Left renal pelvis (tissue), 4 donors: ENCODE data around the gene TNNI2. TPM values are rescaled to one million over a fixed set of nuclear protein-coding genes. Genes with fewer than 3 reads are reported as not detected.
"Not testable (repeated sequence)": the region's sequence is repeated elsewhere in the genome, so short reads cannot be mapped to it uniquely, and the experiment has no call there.

Source experiments
- DNase-seq, 4 donors: peaks; one replicate each; pipeline ENCODE4 v3.0.0-alpha.2; 2013; ENCODE audit warnings: low read depth in 4 of 4, low spot score in 3 of 4
- polyA plus RNA-seq, 4 donors: library from polyadenylated mRNA; unstranded; fragments of 120-200 nt; gene quantifications; one replicate each; pipeline ENCODE4 v1.2.1, GENCODE V29; 2013; ENCODE audit not compliant: insufficient read length in 4 of 4

TNNI2 gene
- polyA plus RNA-seq, 4 donors: 0.45 to 1.0 (median 0.78) TPM; not detected in 1

DNA sequence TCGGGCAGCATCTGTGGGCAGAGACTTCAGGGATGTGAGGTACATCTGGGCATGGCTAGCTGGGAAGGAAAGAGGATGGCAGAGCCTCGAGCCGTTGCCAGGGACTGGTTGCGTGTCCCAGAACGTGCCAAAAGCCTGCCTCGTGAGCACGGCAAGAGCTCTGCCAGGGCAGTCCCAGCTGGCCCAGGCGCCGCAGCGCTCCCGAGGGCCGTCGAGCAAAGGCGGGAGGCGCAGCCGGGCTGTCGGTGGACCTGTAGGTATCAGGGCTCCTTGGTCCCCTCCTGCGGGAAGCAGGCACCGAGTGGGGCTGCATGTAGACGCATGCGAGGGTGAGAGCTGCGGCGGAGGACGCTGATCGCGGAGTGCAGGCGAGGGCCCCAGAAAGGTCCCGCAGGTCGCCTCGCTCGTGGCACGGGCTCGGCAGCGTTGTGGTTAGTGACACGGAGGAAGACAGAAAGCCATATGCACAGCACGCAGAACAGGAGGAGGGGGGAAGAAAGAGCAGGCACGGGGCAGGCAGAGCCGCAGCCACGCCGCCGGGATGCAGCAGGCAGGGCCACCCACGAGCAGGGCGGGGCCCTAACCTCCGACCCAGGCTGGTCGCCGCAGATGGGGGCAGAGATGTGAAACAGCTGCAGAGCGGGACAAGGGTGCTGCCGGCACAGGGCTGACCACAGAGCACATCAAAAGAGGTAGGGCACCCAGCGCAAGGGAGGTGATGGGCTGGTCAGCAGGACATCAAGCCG is 32.1 kb downstream of the TNNI2 start:
- no peak for DNase-seq

DNA sequence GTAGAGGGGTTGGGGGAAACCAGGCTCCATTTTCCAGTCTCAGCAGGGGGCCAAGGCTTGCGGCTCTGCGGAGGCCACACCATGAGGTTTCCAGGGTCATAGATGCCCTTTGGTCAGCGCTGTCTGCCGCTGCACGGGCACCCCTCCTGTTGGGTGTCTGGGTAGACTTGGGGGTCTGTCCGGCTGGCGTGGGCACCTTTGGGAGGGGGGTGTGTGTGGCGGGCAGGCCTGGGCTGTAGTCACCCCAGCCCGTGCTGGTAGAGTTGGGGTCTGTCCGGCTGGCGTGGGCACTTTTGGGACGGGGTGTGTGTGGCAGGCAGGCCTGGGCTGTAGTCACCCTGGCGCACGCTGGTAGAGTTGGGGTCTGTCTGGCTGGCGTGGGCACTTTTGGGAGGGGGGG is 32.8 kb downstream of the TNNI2 start:
- no peak for DNase-seq

DNA sequence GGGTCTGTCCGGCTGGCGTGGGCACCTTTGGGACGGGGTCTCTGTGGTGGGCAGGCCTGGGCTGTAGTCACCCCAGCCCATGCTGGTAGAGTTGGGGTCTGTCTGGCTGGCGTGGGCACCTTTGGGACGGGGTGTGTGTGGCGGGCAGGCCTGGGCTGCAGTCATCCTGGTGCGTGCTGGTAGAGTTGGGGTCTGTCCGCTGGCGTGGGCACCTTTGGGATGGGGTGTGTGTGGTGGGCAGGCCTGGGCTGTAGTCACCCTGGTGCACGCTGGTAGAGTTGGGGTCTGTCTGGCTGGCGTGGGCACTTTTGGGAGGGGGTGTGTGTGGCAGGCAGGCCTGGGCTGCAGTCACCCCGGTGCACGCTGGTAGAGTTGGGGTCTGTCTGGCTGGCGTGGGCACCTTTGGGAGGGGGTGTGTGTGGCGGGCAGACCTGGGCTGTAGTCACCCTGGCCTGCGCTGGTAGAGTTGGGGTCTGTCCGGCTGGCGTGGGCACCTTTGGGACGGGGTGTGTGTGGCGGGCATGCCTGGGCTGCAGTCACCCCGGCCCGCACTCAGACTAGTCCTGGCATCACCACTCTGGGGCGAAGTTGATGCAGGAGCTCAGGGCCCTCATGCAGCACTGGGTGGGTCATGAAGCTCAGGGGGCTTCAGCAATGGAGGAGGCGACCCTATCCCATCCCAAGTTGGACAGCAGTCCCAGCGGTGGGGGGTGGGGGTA is 33.6 kb downstream of the TNNI2 start:
- no peak for DNase-seq

DNA sequence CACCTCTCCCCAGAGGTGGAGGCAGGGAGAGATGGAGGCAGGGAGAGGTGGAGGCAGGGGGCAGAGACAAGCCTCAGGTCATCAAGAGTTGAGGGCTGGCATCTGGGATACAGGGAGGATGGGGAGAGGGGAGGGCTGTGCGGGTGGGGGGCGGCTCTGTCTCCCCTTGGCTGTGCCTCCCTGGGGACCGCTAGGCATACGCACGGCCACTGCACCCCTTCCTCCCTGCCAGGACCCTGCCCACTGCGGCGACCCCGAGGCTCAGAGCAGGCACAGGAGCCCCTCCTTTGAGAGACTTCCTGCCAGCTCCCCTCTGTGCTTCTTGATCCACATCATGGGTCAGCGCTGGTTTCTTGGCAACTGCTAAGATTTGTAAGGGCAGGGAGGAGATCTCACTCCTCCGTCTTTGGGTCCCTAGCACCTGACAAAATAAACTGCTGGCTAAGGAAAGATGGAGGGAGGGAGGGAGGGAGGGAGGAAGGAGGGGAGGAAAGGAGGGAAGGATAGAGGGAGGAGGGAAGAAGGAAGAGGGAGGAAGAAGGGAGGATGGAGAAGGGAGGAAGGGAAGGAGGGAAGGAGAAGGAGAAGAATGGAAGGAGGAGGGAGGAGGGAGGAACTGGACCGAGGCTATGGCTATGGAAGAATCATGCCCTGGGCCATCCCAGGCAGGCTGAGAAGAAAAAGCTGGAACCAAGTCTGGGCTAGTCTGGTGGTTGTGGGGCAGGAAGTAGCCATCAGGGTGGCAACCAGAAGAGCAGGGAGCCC is 34.4 kb downstream of the TNNI2 start:
- DNase-seq: peak in 3 of 4 donors; percentile 68 to 88 (median 74)

DNA sequence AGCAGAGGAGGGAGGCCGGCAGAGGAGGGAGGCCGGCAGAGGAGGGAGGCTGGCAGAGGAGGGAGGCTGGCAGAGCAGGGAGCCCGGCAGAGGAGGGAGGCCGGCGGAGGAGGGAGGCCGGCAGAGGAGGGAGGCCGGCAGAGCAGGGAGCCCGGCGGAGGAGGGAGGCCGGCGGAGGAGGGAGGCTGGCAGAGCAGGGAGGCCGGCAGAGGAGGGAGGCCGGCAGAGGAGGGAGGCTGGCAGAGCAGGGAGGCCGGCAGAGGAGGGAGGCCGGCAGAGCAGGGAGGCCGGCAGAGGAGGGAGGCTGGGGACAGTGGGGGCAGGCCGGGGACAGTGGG is 35.0 kb downstream of the TNNI2 start:
- DNase-seq: not testable (repeated sequence)

DNA sequence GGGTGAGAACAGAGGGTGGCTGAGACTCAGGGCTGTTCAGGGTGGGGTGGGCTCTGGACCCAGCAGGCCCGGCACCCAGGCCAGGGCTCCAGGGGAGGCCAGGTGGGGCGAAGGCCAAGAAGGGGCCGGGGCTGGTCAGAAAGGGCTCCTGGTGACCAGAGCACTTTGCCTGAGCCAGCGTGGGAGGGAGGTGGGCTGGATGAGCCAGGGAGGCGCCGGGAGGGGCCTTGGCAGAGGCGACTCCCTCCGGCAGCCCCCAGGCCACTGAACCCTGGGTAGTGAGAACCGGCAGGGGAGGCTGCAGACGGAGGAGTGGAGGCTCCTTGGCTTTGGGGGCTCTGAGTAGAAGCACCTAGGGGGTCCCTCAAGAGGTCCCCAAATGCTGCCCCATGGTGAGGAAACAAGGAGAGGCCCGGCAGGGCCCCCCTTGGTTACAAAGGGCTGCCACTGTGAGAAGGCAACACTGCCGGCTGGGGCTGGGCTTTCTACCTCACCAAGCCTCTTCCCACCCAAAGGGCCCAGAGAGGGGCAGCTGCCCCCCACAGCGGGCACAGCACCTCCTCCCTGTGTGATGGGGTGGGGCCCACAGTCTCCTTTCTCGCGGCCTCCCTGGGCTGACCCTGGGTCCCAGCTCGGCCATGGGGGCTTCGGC is 35.8 kb downstream of the TNNI2 start:
- DNase-seq: not testable (repeated sequence)

DNA sequence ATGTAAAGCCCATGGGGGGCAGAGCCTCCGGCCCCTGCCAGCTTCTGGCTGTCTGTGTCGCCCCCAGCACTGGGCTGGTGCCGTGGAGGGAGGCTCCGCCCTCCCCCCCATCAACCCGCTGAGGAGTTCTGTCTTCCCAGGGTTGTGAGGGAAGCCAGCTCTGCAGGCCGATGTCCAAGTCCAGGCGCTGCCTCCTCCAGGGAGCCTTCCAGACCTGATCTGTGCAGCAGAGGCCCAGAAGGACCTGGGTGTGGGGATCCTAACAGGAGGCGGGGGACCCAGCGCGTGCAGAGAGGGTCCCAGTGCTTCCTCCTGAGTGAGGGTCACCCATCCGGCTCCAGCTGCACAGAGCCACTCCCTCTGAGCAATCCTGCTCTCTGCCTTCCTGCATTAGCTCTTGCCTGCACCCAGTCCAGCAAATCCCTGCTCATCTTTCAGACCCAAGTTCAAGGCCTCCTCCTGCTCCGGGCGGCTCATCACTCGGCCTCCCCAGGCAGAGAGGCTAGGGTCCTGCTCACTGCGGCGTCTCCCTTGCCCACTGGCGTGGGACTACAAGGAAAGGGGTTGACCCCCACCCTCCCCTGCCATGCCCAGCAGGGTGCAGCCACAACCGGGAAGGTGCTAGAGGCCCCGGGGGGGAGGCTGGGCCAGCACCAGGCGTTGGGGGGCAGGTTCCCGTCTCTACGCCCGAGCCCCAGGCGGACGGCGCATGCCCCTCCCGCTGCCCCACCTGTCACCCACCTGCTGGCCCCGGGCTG is 36.5 kb downstream of the TNNI2 start:
- DNase-seq: no peak

DNA sequence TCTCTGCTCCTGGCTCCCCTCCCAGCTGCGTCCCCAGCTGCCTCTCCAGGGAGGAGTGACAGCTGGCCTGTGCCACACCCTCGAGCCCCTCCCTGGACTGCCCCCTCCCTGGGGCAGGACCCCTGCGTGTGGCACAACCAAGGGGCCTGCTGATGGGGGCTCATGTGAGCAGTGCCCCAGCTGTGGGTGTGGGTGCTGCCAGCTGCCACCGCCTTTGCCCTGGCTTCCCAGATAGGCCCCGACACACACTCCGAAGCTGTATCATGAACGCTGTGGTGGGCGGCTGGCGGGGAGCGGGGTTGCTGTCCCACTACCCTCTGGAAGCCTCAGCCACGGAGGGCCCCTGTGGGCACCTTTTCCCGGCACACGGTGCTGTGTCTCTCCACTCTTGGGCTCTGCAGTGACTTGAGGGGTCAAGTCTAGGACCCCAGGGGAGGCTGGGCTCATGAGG is 37.1 kb downstream of the TNNI2 start:
- not testable (repeated sequence) for DNase-seq

DNA sequence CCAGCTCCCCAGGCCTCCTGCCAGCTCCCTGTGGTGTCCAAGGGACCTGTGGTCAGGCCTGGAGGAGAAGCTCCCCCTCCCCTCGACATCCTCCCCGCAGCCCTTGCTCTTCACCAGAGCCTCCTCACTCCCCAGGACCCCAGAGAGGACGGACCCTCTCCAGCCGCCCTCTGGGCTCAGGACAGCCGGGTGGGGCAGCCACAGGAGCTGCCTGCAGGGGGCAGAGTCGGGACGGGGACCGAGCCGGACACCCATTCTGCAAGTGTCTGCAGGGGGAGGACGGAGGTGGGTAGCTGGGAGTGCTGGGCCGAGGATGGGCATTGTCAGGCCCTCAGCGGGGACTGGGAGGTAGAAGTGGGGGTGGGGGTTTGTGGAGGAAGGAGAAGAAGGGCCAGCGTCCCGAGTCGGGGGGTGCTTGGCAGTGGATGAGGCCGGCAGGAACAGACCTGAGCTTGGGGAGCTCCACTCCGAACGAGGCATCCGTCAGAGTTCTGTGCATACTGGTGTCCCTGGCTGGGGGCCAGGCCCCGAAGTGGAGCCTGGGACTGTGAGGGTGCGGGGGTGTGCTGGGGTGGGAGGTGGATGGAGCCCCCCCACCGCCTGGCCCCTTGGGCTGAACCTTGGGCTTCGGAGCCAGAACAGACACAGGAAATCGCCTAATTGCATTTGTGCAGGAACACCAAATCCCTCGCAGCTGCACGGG is 37.7 kb downstream of the TNNI2 start:
- no peak for DNase-seq

DNA sequence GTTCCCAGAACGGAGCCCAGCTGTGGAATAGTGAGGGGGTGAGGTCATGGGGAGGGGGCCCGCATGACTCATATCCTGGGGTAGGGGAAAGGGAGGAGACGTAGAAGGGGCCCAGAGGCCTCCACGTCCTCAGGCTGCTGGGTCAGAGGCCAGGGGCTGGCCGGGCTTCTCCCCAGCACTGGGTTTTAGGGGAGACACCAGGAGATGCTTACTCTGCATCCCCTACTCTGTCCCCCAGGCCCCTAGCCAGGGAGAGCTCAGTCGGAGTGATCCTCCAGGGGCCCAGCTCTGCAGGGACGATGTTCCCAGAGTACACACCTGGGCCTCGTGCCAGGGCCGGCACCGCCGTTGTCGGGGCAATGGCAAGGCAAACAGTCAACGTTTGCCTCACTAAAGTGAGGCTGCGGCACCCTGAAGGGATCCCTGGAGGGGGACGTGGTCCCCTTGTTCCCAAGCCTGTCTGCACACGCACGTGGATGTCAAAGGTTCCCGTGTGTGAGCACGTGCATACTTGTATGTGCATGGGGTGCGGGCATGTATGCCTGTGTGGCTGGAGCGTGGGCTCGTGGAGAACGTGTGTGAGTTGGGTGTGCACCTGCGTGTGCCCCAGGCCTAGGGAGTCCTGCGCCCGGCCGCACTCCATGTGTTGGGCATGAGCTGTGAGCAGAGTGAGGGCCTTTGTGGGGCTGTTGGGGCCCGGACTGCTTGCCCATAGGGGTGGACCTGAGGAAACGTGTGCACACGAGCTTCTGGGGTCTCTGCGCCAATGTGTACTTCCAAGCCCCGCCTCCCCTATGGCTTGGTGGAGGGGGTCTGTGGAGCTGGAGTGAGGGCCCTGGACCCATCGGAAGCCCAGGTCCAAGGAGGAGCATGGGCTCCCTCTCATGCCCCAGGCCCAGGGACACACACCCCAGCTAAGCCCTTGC is 38.7 kb downstream of the TNNI2 start:
- no peak for DNase-seq

DNA sequence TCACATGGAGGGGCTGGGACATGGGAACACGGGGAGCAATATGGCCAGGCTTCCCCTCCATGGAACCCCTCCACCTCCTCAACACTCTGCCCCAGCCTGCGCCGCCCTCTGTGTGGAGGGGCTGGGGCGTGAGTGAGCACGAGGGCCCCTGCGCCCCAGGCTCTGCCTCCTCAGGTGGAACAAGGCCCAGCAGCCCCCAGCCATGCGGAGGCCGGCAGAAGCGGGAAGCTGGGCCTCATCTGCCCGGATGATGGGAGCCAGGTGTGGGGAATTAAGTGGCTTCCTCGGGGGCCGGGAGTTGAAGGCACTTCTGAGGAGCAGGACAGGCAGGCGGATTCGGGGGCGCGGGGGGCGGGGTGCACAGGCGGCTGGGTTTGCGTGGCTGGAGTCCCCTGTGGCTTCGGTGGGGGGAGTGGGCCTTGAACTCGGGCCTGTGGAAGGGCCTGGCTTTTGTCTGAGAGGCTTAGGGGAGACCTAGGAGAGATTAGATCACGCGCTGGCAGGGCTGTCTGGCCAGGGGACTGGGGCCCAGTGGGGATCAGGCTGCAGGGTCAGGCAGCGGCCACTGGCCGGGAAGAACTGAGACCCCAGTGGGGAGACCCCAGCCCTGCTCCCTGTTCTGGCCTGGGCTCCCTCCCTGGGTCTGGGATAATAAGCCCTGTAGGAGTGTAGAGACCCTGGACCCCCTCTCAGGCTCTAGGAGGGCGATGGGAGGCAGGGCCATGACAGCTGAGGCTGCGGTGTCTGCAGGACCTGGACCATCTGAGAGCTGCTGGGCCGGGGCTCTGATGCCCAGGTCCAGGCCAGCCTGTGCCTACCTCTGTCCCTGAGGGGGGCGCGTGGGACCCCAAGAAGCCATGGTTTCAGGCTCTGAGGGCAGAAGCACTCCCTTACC is 39.6 kb downstream of the TNNI2 start:
- DNase-seq: no peak

DNA sequence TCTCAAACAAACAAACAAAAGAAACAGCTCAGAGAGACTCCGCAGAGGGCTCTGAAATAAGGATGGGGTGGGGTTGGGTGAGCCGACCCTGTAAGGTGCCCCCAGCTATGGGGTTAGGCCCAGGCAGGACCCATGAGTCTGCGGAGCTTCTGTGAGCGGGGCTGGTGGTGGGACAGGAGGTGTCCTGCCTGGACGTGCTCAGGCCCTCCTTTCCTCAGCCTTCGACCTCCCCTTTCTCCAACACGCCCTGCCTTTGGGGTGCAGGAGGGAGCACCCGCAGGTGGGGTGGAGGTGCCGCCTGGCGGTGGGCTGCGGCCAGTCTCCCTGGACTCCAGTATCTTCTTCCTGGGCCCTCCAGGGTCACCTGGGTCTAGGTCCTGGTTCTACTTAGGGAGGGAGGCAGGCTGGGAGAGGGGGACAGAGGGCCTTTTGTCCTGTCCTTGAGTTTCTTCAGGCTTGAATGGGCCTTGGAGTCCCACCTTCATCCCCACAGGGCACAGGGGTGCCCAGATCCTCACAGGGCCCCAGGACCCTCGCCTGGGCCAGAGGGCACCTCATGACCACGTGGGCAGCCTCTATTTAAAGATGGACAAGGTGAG is 40.7 kb downstream of the TNNI2 start:
- DNase-seq: no peak

DNA sequence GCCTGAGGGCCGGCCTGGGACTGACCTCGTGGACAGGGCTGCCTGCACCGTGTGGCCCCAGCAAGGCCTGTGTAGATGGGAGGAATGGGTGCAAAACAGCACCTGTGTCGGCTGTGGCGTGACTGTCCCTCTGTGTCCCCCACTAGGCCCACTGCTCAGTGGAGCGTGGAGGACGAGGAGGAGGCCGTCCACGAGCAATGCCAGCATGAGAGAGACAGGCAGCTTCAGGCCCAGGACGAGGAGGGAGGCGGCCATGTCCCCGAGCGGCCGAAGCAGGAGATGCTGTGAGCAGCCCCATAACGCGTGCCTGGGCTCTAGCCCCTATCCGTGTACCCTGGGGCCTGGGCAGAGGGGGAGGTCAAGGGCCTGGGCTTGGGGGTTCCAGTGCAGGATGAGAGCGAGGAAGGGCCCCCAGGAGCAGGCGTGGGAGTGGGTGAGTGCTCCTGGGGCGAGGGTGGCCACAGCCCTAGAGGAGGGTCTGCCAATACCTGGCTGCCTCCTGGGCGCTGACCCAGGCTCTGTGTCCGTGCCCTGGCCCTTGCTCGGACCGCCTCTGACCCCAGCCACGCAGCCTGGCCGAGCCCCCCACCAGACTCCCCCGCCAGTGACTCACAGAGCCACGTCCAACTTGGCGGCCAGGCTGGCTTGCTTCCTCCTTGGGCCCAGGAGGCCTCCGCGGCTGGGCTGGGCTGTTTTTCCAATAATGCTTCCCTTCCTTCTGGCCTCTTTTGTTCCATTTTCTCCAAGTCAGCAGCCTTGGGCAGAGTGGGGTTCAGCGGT is 41.4 kb downstream of the TNNI2 start:
- DNase-seq: no peak

DNA sequence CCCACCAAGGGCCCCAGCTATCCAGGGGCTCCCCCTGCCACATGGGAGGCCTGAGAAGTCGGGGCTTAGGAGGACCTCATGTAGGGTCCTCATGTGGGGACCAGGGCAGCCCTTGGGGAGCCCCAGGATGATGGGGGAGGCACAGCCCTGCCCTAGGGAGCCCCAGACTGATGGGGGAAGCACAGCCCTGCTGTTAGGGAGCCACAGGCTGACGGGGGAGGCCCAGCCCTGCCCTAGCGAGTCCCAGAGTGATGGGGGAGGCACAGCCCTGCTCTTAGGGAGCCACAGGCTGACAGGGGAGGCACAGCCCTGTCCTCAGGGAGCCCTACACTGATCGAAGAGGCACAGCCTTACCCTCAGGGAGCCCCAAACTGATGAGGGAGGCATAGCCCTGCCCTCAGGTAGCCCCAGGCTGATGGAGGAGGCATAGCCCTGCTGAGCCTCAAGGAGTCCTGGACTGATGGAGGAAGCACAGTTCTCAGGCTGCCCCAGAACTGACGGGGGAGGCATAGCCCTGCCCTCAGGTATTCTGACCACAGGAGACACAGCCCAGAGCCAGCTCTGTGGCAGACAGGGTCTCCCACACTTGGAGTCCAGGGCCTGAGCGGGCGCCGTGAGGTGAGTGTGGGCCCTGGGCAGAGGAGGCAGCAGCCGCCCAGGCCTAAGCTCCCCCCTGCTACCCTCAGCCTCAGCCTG is 42.1 kb downstream of the TNNI2 start:
- no peak for DNase-seq

DNA sequence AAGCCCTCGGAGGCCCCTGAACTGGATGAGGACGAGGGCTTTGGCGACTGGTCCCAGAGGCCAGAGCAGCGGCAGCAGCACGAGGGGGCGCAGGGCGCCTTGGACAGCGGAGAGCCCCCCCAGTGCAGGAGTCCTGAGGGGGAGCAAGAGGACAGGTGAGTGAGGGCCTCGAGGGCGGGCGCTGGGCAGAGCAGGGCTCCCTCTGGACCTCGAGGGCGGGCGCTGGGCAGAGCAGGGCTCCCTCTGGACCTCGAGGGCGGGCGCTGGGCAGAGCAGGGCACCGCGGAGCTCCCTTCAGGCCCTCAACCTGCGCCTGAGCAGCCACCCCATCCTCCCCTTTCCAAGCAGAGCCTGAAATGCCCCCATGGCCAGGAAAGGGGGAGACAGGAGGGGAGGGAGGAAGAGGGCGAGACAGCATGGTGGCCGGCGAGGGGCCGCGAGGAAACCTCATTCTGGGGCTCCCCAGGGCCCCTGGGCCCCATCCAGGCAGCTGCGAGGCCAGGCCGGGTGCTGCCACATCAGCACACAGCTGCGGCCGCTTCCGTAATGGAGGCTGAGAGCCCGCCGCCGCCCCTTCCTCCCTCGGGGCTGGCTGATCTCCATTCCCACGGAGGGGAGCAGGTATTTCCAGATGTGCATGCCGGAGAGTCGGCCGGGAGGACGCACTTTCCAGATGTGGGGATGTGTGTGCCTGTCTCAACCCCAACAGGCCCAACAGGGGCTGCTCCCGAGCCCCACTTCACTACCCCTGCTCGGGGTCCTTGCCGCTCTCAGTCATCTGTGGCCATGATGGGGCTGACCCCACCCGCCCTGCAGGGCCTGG is 42.9 kb downstream of the TNNI2 start:
- DNase-seq: no peak
